Endothelial cell (in vitro differentiated cells): ENCODE data around the gene CAPRIN2. TPM values are rescaled to one million over a fixed set of nuclear protein-coding genes. Genes with fewer than 3 reads are reported as not detected.

Experiments used
- DNase-seq: peaks from one replicate; pipeline ENCODE4 v3.0.0; 2021; ENCODE audit warnings: low spot score
- H3K27ac Mint-ChIP-seq: one replicate; pipeline ENCODE4 v1.8.0; 2021; ENCODE audit warnings: mixed read lengths, inconsistent platforms; ENCODE audit not compliant: unreplicated experiment
- H3K27me3 Mint-ChIP-seq: one replicate; pipeline ENCODE4 v1.8.0; 2021; ENCODE audit warnings: mild to moderate bottlenecking, moderate library complexity, mixed read lengths, inconsistent platforms; ENCODE audit not compliant: unreplicated experiment
- H3K36me3 Mint-ChIP-seq: one replicate; pipeline ENCODE4 v1.8.0; 2021; ENCODE audit warnings: mild to moderate bottlenecking, low read depth, mixed read lengths, inconsistent platforms; ENCODE audit not compliant: unreplicated experiment
- H3K4me1 Mint-ChIP-seq: one replicate; pipeline ENCODE4 v1.8.0; 2021; ENCODE audit warnings: mild to moderate bottlenecking, mixed read lengths, inconsistent platforms; ENCODE audit not compliant: unreplicated experiment
- H3K4me3 Mint-ChIP-seq: one replicate; pipeline ENCODE4 v1.8.0; 2021; ENCODE audit warnings: mild to moderate bottlenecking, mixed read lengths, inconsistent platforms; ENCODE audit not compliant: unreplicated experiment
- H3K9me3 Mint-ChIP-seq: one replicate; pipeline ENCODE4 v1.8.0; 2021; ENCODE audit warnings: mixed read lengths, inconsistent platforms; ENCODE audit not compliant: unreplicated experiment
- CTCF ChIP-seq: fragments of 200-600 bp; sonication (generic); IDR thresholded peaks from one replicate; pipeline ENCODE4 v1.5.0; 2021; ENCODE audit warnings: antibody characterized with exemption; ENCODE audit not compliant: unreplicated experiment
- total RNA-seq: library from RNA; stranded (reverse); fragmentation: NEBNext Ultra II Directional; extraction: Animal tissue kit (Norgen Biotek cat#: 25700); gene quantifications from one replicate; pipeline ENCODE4 v1.2.1, GENCODE V29; 2021; ENCODE audit not compliant: unreplicated experiment

Gene CAPRIN2
- total RNA-seq, 1 donor from 2014 or later, result 19.8 TPM

- Mint-ChIP-seq H3K4me3 (peak overlapping the region; percentile 83), H3K36me3 (peaks cover 6% of the 10 kb centered on the region), H3K27me3 (peaks cover 9% of the 10 kb centered on the region), H3K4me1 (peaks cover 14% of the 10 kb centered on the region), H3K9me3 (no peaks in the 10 kb centered on the region), H3K27ac (peak overlapping the region; percentile 67)
- no peak for TF ChIP-seq CTCF
- DNase-seq, result no peak
Measured at GRCh38 chr12:30755395-30755762, 628 bp upstream of the CAPRIN2 start.

- H3K36me3 Mint-ChIP-seq, result peaks cover 6% of the 10 kb centered on the region
- no peak for TF ChIP-seq CTCF
- peak overlapping the region; percentile 78 for H3K27ac Mint-ChIP-seq
- no peak for DNase-seq
- no peaks in the 10 kb centered on the region for H3K9me3 Mint-ChIP-seq
- H3K4me1 Mint-ChIP-seq, result peaks cover 14% of the 10 kb centered on the region
- peak overlapping the region; percentile 96 for H3K4me3 Mint-ChIP-seq
- H3K27me3 Mint-ChIP-seq, result peaks cover 9% of the 10 kb centered on the region
Measured at GRCh38 chr12:30754383-30754749, 385 bp downstream of the CAPRIN2 start.

GRCh38 chr12:30753751-30754382, 884 bp downstream of the CAPRIN2 start:
- Mint-ChIP-seq H3K36me3 (peaks cover 6% of the 10 kb centered on the region), H3K4me1 (peaks cover 14% of the 10 kb centered on the region), H3K9me3 (no peaks in the 10 kb centered on the region), H3K4me3 (peak overlapping the region; percentile 96), H3K27me3 (peaks cover 9% of the 10 kb centered on the region), H3K27ac (peak overlapping the region; percentile 78)
- DNase-seq, result peak; percentile 2
- no peak for TF ChIP-seq CTCF

- DNase-seq, result peak; percentile 45
- no peak overlapping the region for H3K27ac Mint-ChIP-seq
- TF ChIP-seq CTCF, result no peak
- no peaks in the 10 kb centered on the region for H3K9me3 Mint-ChIP-seq
- H3K4me3 Mint-ChIP-seq, result peak overlapping the region; percentile 96
- peaks cover 6% of the 10 kb centered on the region for H3K36me3 Mint-ChIP-seq
- peaks cover 14% of the 10 kb centered on the region for H3K4me1 Mint-ChIP-seq
- H3K27me3 Mint-ChIP-seq, result peaks cover 9% of the 10 kb centered on the region
Measured at GRCh38 chr12:30753233-30753632, 1.5 kb downstream of the CAPRIN2 start.

- peaks cover 14% of the 10 kb centered on the region for H3K4me1 Mint-ChIP-seq
- DNase-seq, result no peak
- no peaks in the 10 kb centered on the region for H3K9me3 Mint-ChIP-seq
- H3K27me3 Mint-ChIP-seq, result peaks cover 10% of the 10 kb centered on the region
- TF ChIP-seq CTCF, result no peak
- peaks cover 9% of the 10 kb centered on the region for H3K36me3 Mint-ChIP-seq
- no peak overlapping the region for H3K4me3 Mint-ChIP-seq
- H3K27ac Mint-ChIP-seq, result no peak overlapping the region
Measured at GRCh38 chr12:30752255-30752654, 2.5 kb downstream of the CAPRIN2 start.
